RCC 7860 (cell line): ENCODE measurements around the gene C3orf85.

ENCODE experiments used
- DNase-seq: peaks from one replicate; pipeline ENCODE4 v3.0.0-alpha.2; 2015; ENCODE audit warnings: low spot score
- FAIRE-seq: peaks from 2 replicates; lab custom pipeline; 2012; peaks lifted over from hg19 to GRCh38; lab: Jason Lieb, UNC

The C3orf85 gene

GRCh38 chr3:109149078-109149477 lies 12.6 kb downstream of the C3orf85 start:
- no peak for DNase-seq
- no peak for FAIRE-seq

DNA sequence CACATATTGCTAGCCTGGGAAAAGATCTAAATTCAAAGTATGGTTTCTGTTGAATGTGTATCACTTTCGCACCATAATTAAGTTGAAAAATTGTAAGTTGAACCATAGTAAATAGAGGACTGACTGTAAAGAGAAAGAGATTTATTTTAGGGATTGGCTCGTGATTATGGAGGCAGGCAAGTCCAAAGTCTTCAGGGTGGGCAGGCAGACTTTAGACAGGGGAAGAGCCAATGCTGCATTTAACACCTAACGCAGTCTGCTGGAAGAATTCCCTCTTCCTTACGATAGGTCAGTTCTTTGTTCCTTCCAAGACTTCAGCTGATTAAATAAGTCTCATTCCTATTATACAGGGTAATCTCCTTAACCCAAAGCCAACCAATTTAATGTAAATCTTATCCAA lies 15.8 kb downstream of the C3orf85 start:
- no peak for FAIRE-seq

GRCh38 chr3:109154979-109155378 lies 18.5 kb downstream of the C3orf85 start:
- FAIRE-seq (no peak), DNase-seq (peak; percentile 27)

More for the DNA sequence above, 15.8 kb downstream of the C3orf85 start:
- DNase-seq, result no peak

DNA sequence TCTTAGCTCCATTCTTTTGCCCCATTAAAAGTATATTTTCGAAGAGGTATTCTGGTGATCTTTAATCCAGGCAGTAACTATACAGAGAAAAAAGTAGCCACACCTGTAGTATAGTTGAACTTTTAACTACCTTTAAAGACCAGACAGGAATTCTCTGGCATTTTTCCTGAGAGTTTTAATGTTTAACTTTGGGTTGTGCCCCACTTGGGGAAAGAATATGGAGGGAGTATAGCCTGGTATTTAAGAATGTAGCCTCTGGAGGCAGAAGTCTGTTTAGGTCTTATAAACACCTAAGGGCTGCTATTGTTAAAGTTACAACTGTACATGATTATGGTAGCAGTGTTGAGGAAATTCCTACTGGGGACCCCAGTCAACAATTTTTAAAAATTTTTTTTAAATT lies 19.3 kb downstream of the C3orf85 start:
- DNase-seq (peak; percentile 40), FAIRE-seq (peak; percentile 65)

DNA sequence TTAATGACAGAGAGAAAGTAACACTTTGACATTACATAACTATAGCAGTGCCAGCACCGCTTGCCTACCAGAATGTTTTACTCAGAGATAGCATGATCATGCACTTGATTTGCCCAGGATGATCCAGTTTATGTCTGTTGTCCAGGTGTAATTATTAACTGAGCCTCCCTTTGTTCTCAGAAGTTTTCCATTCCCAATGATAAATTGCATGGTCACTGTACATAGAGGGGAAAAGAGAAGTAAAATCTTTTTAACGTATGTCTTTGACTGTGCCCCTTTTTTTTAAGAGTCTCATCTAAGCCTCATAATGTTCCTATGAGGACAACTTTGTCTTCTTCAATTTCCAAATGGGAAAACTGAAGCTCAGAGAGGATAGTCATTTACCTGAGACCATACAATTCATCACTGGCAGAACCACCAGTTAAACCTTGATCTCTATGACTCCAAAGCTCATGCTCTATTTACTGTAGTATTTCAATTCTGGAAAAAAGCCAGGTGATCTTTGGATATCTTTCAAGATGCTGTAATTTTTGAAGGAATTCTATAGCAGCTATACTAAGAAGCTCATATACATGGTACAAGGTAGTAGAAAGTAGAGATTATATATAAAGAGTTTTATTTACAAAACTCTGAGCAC lies 25.1 kb downstream of the C3orf85 start:
- peak; percentile 74 for FAIRE-seq

DNA sequence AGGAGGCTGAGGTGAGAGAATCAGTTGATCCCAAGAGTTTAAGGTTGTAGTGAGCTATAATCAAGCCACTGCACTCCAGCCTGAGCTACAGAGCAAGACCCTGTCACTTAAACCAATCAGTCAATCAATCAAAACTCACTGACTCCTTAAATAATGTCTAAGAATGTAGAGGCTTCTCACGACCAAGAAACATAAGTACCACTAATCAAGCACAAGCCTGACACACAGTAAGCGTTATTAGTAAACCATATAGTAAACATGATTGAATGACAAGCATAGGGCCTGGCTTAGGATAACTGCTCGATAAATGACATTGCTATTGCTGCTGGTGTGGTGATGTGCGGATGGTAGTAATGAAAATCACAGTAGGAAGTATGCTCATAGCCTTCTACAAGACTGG lies 29.4 kb downstream of the C3orf85 start:
- no peak for DNase-seq

More for the DNA sequence above, 25.1 kb downstream of the C3orf85 start:
- DNase-seq, result peak; percentile 8

GRCh38 chr3:109171479-109171878 lies 35.0 kb downstream of the C3orf85 start:
- FAIRE-seq, result no peak
- DNase-seq, result no peak

More for the DNA sequence above, 29.4 kb downstream of the C3orf85 start:
- FAIRE-seq, result no peak

- no peak for FAIRE-seq
- DNase-seq, result no peak
Measured at GRCh38 chr3:109175411-109175810, 38.9 kb downstream of the C3orf85 start.

DNA sequence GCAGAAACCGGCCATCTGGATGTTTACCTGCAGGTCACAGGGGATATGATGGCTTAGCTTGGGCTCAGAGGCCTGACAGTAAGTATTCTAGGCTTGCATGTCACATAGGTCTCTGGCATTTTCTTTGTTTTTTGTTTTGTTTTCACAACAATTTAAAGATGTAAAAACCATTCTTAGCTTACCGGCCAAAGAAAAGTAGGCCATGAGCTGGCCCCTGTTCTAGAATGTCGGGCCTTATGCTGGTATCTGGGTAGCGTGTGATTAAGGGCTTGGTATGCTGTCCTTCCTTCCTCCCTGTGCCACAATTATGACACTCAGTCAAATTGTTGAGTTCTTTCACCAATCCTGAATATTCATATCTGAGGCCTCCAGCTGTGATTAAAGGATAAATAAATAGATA lies 40.2 kb downstream of the C3orf85 start:
- FAIRE-seq (no peak), DNase-seq (no peak)

DNA sequence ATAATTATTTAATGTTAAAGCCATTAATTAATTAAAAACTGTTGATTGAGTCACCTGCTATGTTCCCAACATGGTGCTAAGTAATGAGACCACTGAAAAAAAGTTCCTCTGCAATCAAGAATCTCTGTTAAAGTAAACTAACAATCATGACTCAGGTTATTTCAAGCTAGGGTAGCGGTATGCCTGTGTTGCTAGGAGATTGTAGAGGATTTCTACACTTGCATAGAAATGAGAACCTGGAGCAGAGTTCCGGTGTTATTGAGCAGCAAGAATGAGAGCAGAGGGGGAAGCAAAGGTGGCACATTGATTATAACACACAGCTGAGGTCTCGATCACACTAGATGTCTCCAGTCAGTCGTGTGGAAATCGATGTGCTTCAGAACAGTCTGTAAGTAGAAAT lies 41.4 kb downstream of the C3orf85 start:
- DNase-seq (no peak), FAIRE-seq (no peak)

DNA sequence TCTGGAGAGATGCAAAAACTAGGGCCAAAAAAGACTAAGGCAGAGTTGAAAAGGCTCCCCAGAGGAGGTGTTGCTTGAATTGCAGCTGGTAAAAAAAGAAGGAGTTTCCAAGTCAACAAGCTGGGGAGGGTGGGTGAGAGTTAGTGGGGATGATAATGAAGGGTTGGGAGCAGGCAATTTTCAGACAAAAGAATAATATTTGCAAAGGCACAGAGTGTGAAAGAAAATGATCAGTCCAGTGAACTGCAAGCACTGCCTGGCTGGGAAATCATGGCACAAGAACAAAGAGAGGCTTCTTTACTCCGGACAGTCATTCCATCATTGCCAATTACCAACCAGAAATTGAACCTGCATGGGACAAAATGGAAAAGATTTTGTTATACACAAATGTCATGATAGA lies 42.2 kb downstream of the C3orf85 start:
- FAIRE-seq (no peak), DNase-seq (no peak)

GRCh38 chr3:109184726-109185125 lies 48.2 kb downstream of the C3orf85 start:
- no peak for DNase-seq
- FAIRE-seq, result no peak

DNA sequence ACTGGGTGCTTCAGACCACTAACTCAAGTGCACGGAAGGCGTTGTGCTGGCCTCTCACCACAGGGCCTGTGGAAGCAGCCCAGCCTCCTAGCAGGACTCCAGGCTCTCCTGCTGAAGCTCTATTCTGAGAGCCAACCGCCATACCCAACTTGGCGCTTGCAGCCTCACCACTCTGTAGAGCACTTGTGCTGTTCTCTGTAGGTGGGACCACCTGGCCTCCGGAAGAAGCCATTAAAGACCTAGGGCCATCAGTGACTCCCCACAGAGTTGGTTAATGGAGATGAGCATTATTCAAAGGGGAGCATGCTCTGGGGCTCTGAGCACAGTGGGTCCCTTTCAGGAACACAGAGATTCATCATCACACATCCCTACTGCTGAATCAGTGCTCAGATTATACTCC lies 50.9 kb downstream of the C3orf85 start:
- FAIRE-seq, result no peak
- DNase-seq, result no peak

DNA sequence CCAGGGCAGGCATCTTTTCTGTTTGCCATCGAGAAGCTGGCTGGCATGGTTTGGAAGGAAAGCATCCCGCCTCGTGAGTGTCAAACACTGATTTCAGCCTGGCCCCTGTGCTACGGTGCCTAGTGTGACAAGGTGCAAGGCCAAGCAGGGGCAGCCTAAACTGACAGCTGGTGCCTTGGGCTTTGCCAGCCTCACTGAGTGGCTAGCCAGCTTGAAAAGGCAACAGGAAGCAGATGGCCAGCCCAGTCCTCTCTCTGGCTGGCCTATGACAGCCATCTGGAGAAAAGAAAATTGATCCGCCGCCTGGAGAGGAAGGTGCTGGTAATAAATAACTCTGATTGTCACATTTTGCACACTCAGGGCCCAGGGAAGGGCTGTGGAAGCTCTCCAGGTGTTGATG lies 52.2 kb downstream of the C3orf85 start:
- DNase-seq (no peak), FAIRE-seq (no peak)

DNA sequence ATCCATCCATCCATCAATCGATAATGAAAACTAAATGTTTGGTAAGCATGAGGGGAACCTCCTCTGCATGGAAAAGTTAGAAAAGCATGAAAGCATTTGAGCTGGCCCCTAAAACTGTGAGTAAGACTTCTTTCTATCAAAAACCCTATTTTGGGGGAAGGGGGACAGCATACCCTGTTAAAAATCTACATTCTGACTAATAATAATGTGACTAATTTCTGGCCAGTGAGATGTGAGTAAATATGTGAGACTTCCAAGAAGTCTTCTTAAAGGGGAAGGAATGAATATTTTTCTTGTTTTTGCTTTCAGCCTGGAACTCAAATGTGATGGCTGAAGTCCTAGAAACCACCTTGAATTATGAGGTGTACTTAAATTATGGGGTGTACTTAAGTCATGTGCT lies 54.9 kb downstream of the C3orf85 start:
- FAIRE-seq (no peak), DNase-seq (no peak)

- FAIRE-seq (peak; percentile 90), DNase-seq (peak; percentile 72)
Measured at GRCh38 chr3:109195815-109196214, 59.3 kb downstream of the C3orf85 start.
